ENCODE measurements around the gene FANCM. TPM values are rescaled to one million over a fixed set of nuclear protein-coding genes. Genes with fewer than 3 reads are reported as not detected.

Gene FANCM
- total RNA-seq, 6 experiments from 2014 or later: 1.4 to 3.9 (median 1.9) TPM

- no peak for ATAC-seq
- 81% methylated on average over 3 of the region's 3 CpGs for WGBS (ENCODE audit: insufficient coverage, low coverage, low lambda C conversion rate, missing lambda C conversion rate)
- TF ChIP-seq CTCF (IDR thresholded peaks at IDR 0.05): no peak
- TF ChIP-seq POLR2A (IDR thresholded peaks at IDR 0.05): no peak
- H3K27me3 ChIP-seq: no peaks in the 10 kb centered on the region
- H3K36me3 ChIP-seq: peaks cover 0 to 5% (median 0%) of the 10 kb centered on the region in 4 donors
- intact Hi-C loops (cut with DNase I): no loop called here
- no peaks in the 10 kb centered on the region for H3K4me1 ChIP-seq
- no peak overlapping the region for H3K4me3 ChIP-seq
- no peaks in the 10 kb centered on the region for H3K9me3 ChIP-seq
- H3K27ac ChIP-seq: no peak overlapping the region
- no peak for DNase-seq
Observed at GRCh38 chr14:45222485-45223262, 86.9 kb downstream of the FANCM start.

- Histone ChIP-seq H3K4me1 (no peaks in the 10 kb centered on the region), H3K27ac (no peak overlapping the region), H3K36me3 (peaks cover 0 to 5% (median 2%) of the 10 kb centered on the region in 4 donors), H3K9me3 (no peaks in the 10 kb centered on the region), H3K27me3 (no peaks in the 10 kb centered on the region), H3K4me3 (no peak overlapping the region)
- 93% methylated on average over 4 of the region's 4 CpGs for WGBS (ENCODE audit: insufficient coverage, low coverage, low lambda C conversion rate, missing lambda C conversion rate)
- intact Hi-C loops (cut with DNase I): no loop called here
- no peak for ATAC-seq
- DNase-seq: no peak
- no peak for TF ChIP-seq POLR2A (IDR thresholded peaks at IDR 0.05)
- TF ChIP-seq CTCF (IDR thresholded peaks at IDR 0.05): no peak
Observed at GRCh38 chr14:45227566-45227965, 91.8 kb downstream of the FANCM start.

- TF ChIP-seq POLR2A (IDR thresholded peaks at IDR 0.05) (no peak), CTCF (IDR thresholded peaks at IDR 0.05) (no peak)
- H3K27ac ChIP-seq: no peak overlapping the region
- ATAC-seq (no peak), DNase-seq (no peak)
- no peaks in the 10 kb centered on the region for H3K9me3 ChIP-seq
- no peaks in the 10 kb centered on the region for H3K4me1 ChIP-seq
- WGBS (ENCODE audit: insufficient coverage, low coverage, low lambda C conversion rate, missing lambda C conversion rate): 83% methylated on average over 2 of the region's 2 CpGs
- intact Hi-C loops (cut with DNase I): no loop called here
- H3K27me3 ChIP-seq: no peaks in the 10 kb centered on the region
- peaks cover 0 to under 1% (median 0%) of the 10 kb centered on the region in 4 donors for H3K36me3 ChIP-seq
- no peak overlapping the region for H3K4me3 ChIP-seq
Observed at GRCh38 chr14:45238988-45239387, 103.3 kb downstream of the FANCM start.

- H3K36me3 ChIP-seq: no peaks in the 10 kb centered on the region
- no peak for ATAC-seq
- no peaks in the 10 kb centered on the region for H3K9me3 ChIP-seq
- H3K4me1 ChIP-seq: no peaks in the 10 kb centered on the region
- no peak overlapping the region for H3K27ac ChIP-seq
- TF ChIP-seq CTCF (IDR thresholded peaks at IDR 0.05): no peak
- TF ChIP-seq POLR2A (IDR thresholded peaks at IDR 0.05): no peak
- no peak overlapping the region for H3K4me3 ChIP-seq
- intact Hi-C loops (cut with DNase I): no loop called here
- WGBS (ENCODE audit: insufficient coverage, low coverage, low lambda C conversion rate, missing lambda C conversion rate): 59% methylated on average over 3 of the region's 3 CpGs
- H3K27me3 ChIP-seq: no peaks in the 10 kb centered on the region
- DNase-seq: no peak
Observed at GRCh38 chr14:45242706-45243105, 107.0 kb downstream of the FANCM start.
